Endothelial cell of umbilical vein (primary cell): Measurements from ENCODE around the gene ATPAF1. TPM values are rescaled to one million over a fixed set of nuclear protein-coding genes. Genes with fewer than 3 reads are reported as not detected.

Source experiments
- BruUV-seq: library from RNA; stranded (reverse); fragments of 400-500 nt; replicated peaks from 2 replicates; lab custom pipeline; 2021; lab: Mats Ljungman, UMichigan
- CTCF ChIA-PET: fragments of 300-600, 350-600 bp; sonication (Branson Sonifier 250); formaldehyde crosslinking; loops from one replicate; lab custom pipeline; 2021; ENCODE audit warnings: antibody characterized with exemption, inconsistent platforms; lab: Charles Lee
- POLR2A ChIA-PET: fragments of 300-600, 350-600 bp; sonication (Branson Sonifier 250); formaldehyde crosslinking; loops from one replicate; lab custom pipeline; 2021; ENCODE audit warnings: antibody characterized with exemption, inconsistent platforms; lab: Charles Lee
- DNase-seq: peaks from one replicate; pipeline ENCODE4 v3.0.0-alpha.2; 2011; ENCODE audit warnings: low read depth, low spot score
- FAIRE-seq: peaks from 2 replicates; lab custom pipeline; 2011; peaks lifted over from hg19 to GRCh38; lab: Jason Lieb, UNC
- H2AFZ ChIP-seq: 2 replicates; pipeline ENCODE4 v1.6.0; 2012; ENCODE audit warnings: low read depth, low read length, control low read depth, inconsistent platforms
- H3K27ac ChIP-seq: 2 replicates; pipeline ENCODE4 v1.5.1; 2011; ENCODE audit warnings: low read depth, mild to moderate bottlenecking, control low read depth, low read length, moderate library complexity; ENCODE audit not compliant: insufficient read depth
- H3K27me3 ChIP-seq, 2 experiments: 2 replicates each; pipeline versions ENCODE4 v1.6.0 to v1.6.1; 2011; ENCODE audit warnings: low read length in 2 of 2, mixed read lengths in 1 of 2; ENCODE audit not compliant: control insufficient read depth in 2 of 2, insufficient read depth in 2 of 2
- H3K36me3 ChIP-seq, 2 experiments: 2 replicates in 1 of 2; 3 replicates in 1 of 2; pipeline ENCODE4 v1.5.1; 2011; ENCODE audit warnings: low read length in 2 of 2, mild to moderate bottlenecking in 1 of 2, moderate library complexity in 1 of 2; ENCODE audit not compliant: control insufficient read depth in 2 of 2, insufficient read depth in 2 of 2; ENCODE audit errors: extremely low read depth in 1 of 2
- H3K4me1 ChIP-seq: 3 replicates; pipeline ENCODE4 v1.5.1; 2011; ENCODE audit warnings: mild to moderate bottlenecking, low read length; ENCODE audit not compliant: control insufficient read depth, insufficient read depth; ENCODE audit errors: extremely low read depth
- H3K4me2 ChIP-seq: 2 replicates; pipeline ENCODE4 v1.6.1; 2011; ENCODE audit warnings: low read length, control low read depth, mixed read lengths; ENCODE audit not compliant: insufficient read depth
- H3K4me3 ChIP-seq, 3 experiments: fragments of 200-600 bp in 1 of 3; sonication (generic), shearing (Covaris generic) in 1 of 3; replicated peaks in 1 of 3; 2 replicates each; pipeline ENCODE4 v1.5.1; 2011 to 2016; ENCODE audit warnings: control low read depth in 3 of 3, low read length in 3 of 3, mild to moderate bottlenecking in 2 of 3, inconsistent platforms in 1 of 3, low read depth in 1 of 3, moderate library complexity in 1 of 3; ENCODE audit not compliant: insufficient read depth in 1 of 3
- H3K79me2 ChIP-seq: 2 replicates; pipeline ENCODE4 v1.6.0; 2012; ENCODE audit warnings: low read length, inconsistent platforms; ENCODE audit not compliant: control insufficient read depth, insufficient read depth
- H3K9ac ChIP-seq: replicated peaks from 2 replicates; pipeline ENCODE3; 2011; ENCODE audit warnings: low read length, control low read depth; ENCODE audit not compliant: insufficient read depth; ENCODE audit errors: extremely low read depth
- H3K9me1 ChIP-seq: replicated peaks from 3 replicates; pipeline ENCODE4 v1.6.0; 2011; ENCODE audit warnings: mild to moderate bottlenecking, low read length; ENCODE audit not compliant: control insufficient read depth, insufficient read depth; ENCODE audit errors: extremely low read depth
- H3K9me3 ChIP-seq: replicated peaks from 2 replicates; pipeline ENCODE4 v1.5.1; 2012; ENCODE audit warnings: low read length, inconsistent platforms; ENCODE audit not compliant: control insufficient read depth, insufficient read depth
- H4K20me1 ChIP-seq: replicated peaks from 2 replicates; pipeline ENCODE3; 2011; ENCODE audit warnings: mild to moderate bottlenecking, low read length; ENCODE audit not compliant: control insufficient read depth, insufficient read depth; ENCODE audit errors: extremely low read depth
- FOS ChIP-seq: IDR thresholded peaks from 2 replicates; pipeline ENCODE4 v1.6.1; 2011; ENCODE audit warnings: mild to moderate bottlenecking, low read length, moderate library complexity, borderline replicate concordance; ENCODE audit not compliant: insufficient read depth
- dilution Hi-C: fragments of 300-500 bp; cut with MboI; formaldehyde crosslinking; loops from one replicate; pipeline ENCODE4 v1.15.0; 2019; ENCODE audit warnings: low sequenced_read_pairs; ENCODE audit not compliant: extremely low pct_ligation_motif_present
- intact Hi-C: fragments of 100-400 bp; cut with micrococcal nuclease; formaldehyde crosslinking; loops from one replicate; pipeline ENCODE4 v1.10.0; 2022
- polyA plus RNA-seq, 4 experiments: library from polyadenylated mRNA; depleted of rRNA in 3 of 4; stranded (reverse) in 3 of 4; unstranded in 1 of 4; fragments of >200 nt; gene quantifications; 2 replicates each; pipeline versions ENCODE4 v1.2.1 to v1.2.3, GENCODE V29; 2011 to 2012; ENCODE audit warnings: missing spikeins in 1 of 4
- total RNA-seq: library from RNA; stranded (reverse); gene quantifications from 2 replicates; pipeline ENCODE4 v1.2.3, GENCODE V29; 2021
- TF ChIP-seq, protein P1 (sequence below): IDR thresholded peaks from 2 replicates; pipeline ENCODE4 v1.6.1; 2011; ENCODE audit not compliant: insufficient read depth, insufficient read length
- TF ChIP-seq, protein P2 (sequence below), 2 donors: IDR thresholded peaks; 1 replicate in 1 of 2; 2 replicates in 1 of 2; pipeline ENCODE4 v1.5.1; 2011; ENCODE audit warnings: low read length in 2 of 2, mild to moderate bottlenecking in 2 of 2, moderate library complexity in 2 of 2, control low read depth in 1 of 2, inconsistent platforms in 1 of 2, low read depth in 1 of 2; ENCODE audit not compliant: insufficient read depth in 1 of 2; ENCODE audit errors: extremely low read depth in 1 of 2

ATPAF1 gene
- total and polyA plus RNA-seq, 2 donors (not counting 3 experiments of a cell fraction or from before 2014, with no cell fraction given): 28.3 to 29.6 TPM

DNA sequence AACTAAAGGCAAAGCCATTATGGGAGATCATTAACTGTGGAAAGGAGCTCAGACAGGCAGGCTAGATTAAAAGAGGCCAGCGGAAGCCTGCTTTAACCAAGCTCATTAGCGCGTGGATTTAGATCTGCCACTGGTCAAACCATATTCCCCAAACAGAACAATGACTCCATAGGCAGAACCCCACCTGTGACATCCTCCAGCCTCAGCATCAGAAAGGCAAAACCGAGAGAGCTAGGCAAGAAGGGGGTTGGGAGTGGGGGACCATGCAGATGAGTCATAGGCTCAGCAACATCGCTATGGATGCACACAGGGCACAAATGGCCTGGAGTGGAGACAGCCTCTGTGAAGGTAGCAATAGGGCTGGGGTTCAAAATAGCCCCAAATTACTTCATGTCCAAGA lies 84.7 kb downstream of the ATPAF1 start:
- dilution Hi-C loops (no loop called here), intact Hi-C loops (no loop called here)
- no peaks in the 10 kb centered on the region for H3K27me3 ChIP-seq
- CTCF ChIA-PET: interaction anchor here (0.9 to 2.7 kb wide), 3 partner anchors 21 to 137 kb away, joined by 4 to 9 read pairs (median 6); partner anchors contain the start of gene MKNK1
- no peak overlapping the region for H2AFZ ChIP-seq
- DNase-seq (no peak), FAIRE-seq (no peak)
- no peak overlapping the region for H3K27ac ChIP-seq
- no peaks in the 10 kb centered on the region for H3K79me2 ChIP-seq
- BruUV-seq: no TSS peak
- H3K9me3 ChIP-seq: no peaks in the 10 kb centered on the region
- H3K4me3 ChIP-seq: no peak overlapping the region
- H3K4me1 ChIP-seq: no peaks in the 10 kb centered on the region
- no peak overlapping the region for H3K9ac ChIP-seq
- TF ChIP-seq FOS: no peak
- TF ChIP-seq, protein P1, sequence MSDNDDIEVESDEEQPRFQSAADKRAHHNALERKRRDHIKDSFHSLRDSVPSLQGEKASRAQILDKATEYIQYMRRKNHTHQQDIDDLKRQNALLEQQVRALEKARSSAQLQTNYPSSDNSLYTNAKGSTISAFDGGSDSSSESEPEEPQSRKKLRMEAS: no peak
- no peaks in the 10 kb centered on the region for H3K9me1 ChIP-seq
- POLR2A ChIA-PET: no interaction called here
- H3K4me2 ChIP-seq: no peak overlapping the region
- peaks cover 6 to 12% of the 10 kb centered on the region in 2 experiments for H3K36me3 ChIP-seq
- H4K20me1 ChIP-seq: no peaks in the 10 kb centered on the region

- intact Hi-C loops (no loop called here), dilution Hi-C loops (no loop called here)
- TF ChIP-seq, protein P2, sequence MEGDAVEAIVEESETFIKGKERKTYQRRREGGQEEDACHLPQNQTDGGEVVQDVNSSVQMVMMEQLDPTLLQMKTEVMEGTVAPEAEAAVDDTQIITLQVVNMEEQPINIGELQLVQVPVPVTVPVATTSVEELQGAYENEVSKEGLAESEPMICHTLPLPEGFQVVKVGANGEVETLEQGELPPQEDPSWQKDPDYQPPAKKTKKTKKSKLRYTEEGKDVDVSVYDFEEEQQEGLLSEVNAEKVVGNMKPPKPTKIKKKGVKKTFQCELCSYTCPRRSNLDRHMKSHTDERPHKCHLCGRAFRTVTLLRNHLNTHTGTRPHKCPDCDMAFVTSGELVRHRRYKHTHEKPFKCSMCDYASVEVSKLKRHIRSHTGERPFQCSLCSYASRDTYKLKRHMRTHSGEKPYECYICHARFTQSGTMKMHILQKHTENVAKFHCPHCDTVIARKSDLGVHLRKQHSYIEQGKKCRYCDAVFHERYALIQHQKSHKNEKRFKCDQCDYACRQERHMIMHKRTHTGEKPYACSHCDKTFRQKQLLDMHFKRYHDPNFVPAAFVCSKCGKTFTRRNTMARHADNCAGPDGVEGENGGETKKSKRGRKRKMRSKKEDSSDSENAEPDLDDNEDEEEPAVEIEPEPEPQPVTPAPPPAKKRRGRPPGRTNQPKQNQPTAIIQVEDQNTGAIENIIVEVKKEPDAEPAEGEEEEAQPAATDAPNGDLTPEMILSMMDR (IDR thresholded peaks at IDR 0.05; ENCODE audit: extremely low read depth in 1 of 2, insufficient read depth in 1 of 2, low read depth in 1 of 2, low read length in 2 of 2): no peak
- no peaks in the 10 kb centered on the region for H3K79me2 ChIP-seq
- H3K4me1 ChIP-seq: no peaks in the 10 kb centered on the region
- H2AFZ ChIP-seq: no peak overlapping the region
- DNase-seq (no peak), FAIRE-seq (no peak)
- H4K20me1 ChIP-seq: no peaks in the 10 kb centered on the region
- no peak overlapping the region for H3K4me2 ChIP-seq
- BruUV-seq: no TSS peak
- no peak overlapping the region for H3K27ac ChIP-seq
- no peaks in the 10 kb centered on the region for H3K9me3 ChIP-seq
- H3K36me3 ChIP-seq: peaks cover 6 to 12% of the 10 kb centered on the region in 2 experiments
- H3K4me3 ChIP-seq: no peak overlapping the region
- H3K27me3 ChIP-seq: no peaks in the 10 kb centered on the region
- no peaks in the 10 kb centered on the region for H3K9me1 ChIP-seq
- ChIA-PET POLR2A (no interaction called here), CTCF (interaction anchor here (0.9 to 2.7 kb wide), 5 partner anchors 10 to 141 kb away, joined by 3 to 9 read pairs (median 5); partner anchors contain the start of gene MKNK1)
- H3K9ac ChIP-seq: no peak overlapping the region
Observed at GRCh38 chr1:46582972-46583371, 85.2 kb downstream of the ATPAF1 start.

Other genes with a start within 250 kb of the ATPAF1 start
- not detected in 2 replicates for gene DMBX1, start 178.5 kb downstream of the ATPAF1 start, total RNA-seq
- not detected in 2 replicates for gene DMBX1, start 178.5 kb downstream of the ATPAF1 start, polyA plus RNA-seq
- not detected in 2 replicates for gene KNCN, start 116.7 kb downstream of the ATPAF1 start, total RNA-seq
- not detected in 2 replicates for gene KNCN, start 116.7 kb downstream of the ATPAF1 start, polyA plus RNA-seq
- 37.3 and 42.6 TPM in 2 replicates for gene MKNK1, start 64.1 kb downstream of the ATPAF1 start, total RNA-seq
- 28.9 and 32.9 TPM in 2 replicates for gene MKNK1, start 64.1 kb downstream of the ATPAF1 start, polyA plus RNA-seq
- 6.5 and 8.4 TPM in 2 replicates for gene MOB3C, start 51.6 kb downstream of the ATPAF1 start, total RNA-seq
- 6.1 and 7.0 TPM in 2 replicates for gene MOB3C, start 51.6 kb downstream of the ATPAF1 start, polyA plus RNA-seq
- not detected in 2 replicates for gene TEX38, start 3.5 kb upstream of the ATPAF1 start, total RNA-seq
- not detected in 2 replicates for gene TEX38, start 3.5 kb upstream of the ATPAF1 start, polyA plus RNA-seq
- gene EFCAB14, start 50.8 kb upstream of the ATPAF1 start, total RNA-seq: 81.7 and 81.9 TPM in 2 replicates
- 28.7 and 30.0 TPM in 2 replicates for gene EFCAB14, start 50.8 kb upstream of the ATPAF1 start, polyA plus RNA-seq
- gene CYP4B1, start 130.7 kb upstream of the ATPAF1 start, total RNA-seq: not detected in 2 replicates
- gene CYP4B1, start 130.7 kb upstream of the ATPAF1 start, polyA plus RNA-seq: not detected in 2 replicates